K562 treated with DMSO at 1 percent for 24 hours (cell line): ENCODE results near the gene LGALS12. TPM values are rescaled to one million over a fixed set of nuclear protein-coding genes. Genes with fewer than 3 reads are reported as not detected.

Experiments
- total RNA-seq: library from RNA; unstranded; fragments of 300-600 nt; gene quantifications from 2 replicates; pipeline ENCODE4 v1.2.3, GENCODE V29; 2022; ENCODE audit warnings: low read depth; ENCODE audit not compliant: insufficient read depth

Gene LGALS12
- 5.1 and 6.2 TPM in 2 replicates for total RNA-seq

GRCh38 chr11:63505857-63506528 lies at the start of gene LGALS12:
LGALS12 (plus strand) TSS chr11:63506084; CDS start chr11:63506459, 375 bp downstream.

GRCh38 chr11:63490551-63491239 lies 15.2 kb upstream of the LGALS12 start, which contains the start of gene PLAAT5:
PLAAT5 (minus strand) TSS chr11:63491167; CDS start chr11:63491034, 133 bp downstream.

GRCh38 chr11:63536669-63537292 lies 30.9 kb downstream of the LGALS12 start, which contains the start of gene PLAAT4:
PLAAT4 (plus strand) TSS chr11:63536808; CDS start chr11:63536869, 61 bp downstream.

GRCh38 chr11:63563201-63564055 lies 57.5 kb downstream of the LGALS12 start, which contains the start of gene PLAAT2:
PLAAT2 (minus strand) TSS chr11:63563379; CDS start chr11:63563324, 55 bp downstream.

Other genes starting within 250 kb of the LGALS12 start
- gene SLC22A9, start 136.3 kb upstream of the LGALS12 start, total RNA-seq, result not detected in 2 replicates
- not detected in 2 replicates for gene PLAAT5, start 14.9 kb upstream of the LGALS12 start, total RNA-seq
- gene PLAAT4, start 30.7 kb downstream of the LGALS12 start, total RNA-seq, result 26.4 and 32.2 TPM in 2 replicates
- gene PLAAT2, start 57.3 kb downstream of the LGALS12 start, total RNA-seq, result not detected in 2 replicates
- gene PLAAT3, start 108.3 kb downstream of the LGALS12 start, total RNA-seq, result 14.5 and 14.8 TPM in 2 replicates
- gene ATL3, start 165.3 kb downstream of the LGALS12 start, total RNA-seq, result 6.4 and 7.8 TPM in 2 replicates
- 222 and 240 TPM in 2 replicates for gene RTN3, start 175.4 kb downstream of the LGALS12 start, total RNA-seq